ENCODE measurements around the gene FARS2.

The FARS2 gene

GRCh38 chr6:5566718-5567117 is 305.4 kb downstream of the FARS2 start:
- H3K4me3 ChIP-seq (ENCODE audit: low read depth, low read length) = no peak overlapping the region
- no peak for DNase-seq (ENCODE audit: low read depth)
- TF ChIP-seq POLR2A (IDR thresholded peaks at IDR 0.05; ENCODE audit: extremely low read depth, insufficient read length) = no peak
- TF ChIP-seq MAX (IDR thresholded peaks at IDR 0.05; ENCODE audit: low read depth, low read length) = no peak
- TF ChIP-seq CTCF (IDR thresholded peaks at IDR 0.05; ENCODE audit: low read depth, low read length) = no peak
- TF ChIP-seq MYC (IDR thresholded peaks at IDR 0.05; ENCODE audit: low read depth, low read length) = no peak

GRCh38 chr6:5567352-5567751 is 306.0 kb downstream of the FARS2 start:
- TF ChIP-seq MAX (IDR thresholded peaks at IDR 0.05; ENCODE audit: low read depth, low read length) = no peak
- no peak for TF ChIP-seq CTCF (IDR thresholded peaks at IDR 0.05; ENCODE audit: low read depth, low read length)
- TF ChIP-seq MYC (IDR thresholded peaks at IDR 0.05; ENCODE audit: low read depth, low read length) = no peak
- no peak for TF ChIP-seq POLR2A (IDR thresholded peaks at IDR 0.05; ENCODE audit: extremely low read depth, insufficient read length)
- DNase-seq (ENCODE audit: low read depth) = no peak
- no peak overlapping the region for H3K4me3 ChIP-seq (ENCODE audit: low read depth, low read length)

GRCh38 chr6:5567890-5568289 is 306.6 kb downstream of the FARS2 start:
- H3K4me3 ChIP-seq (ENCODE audit: low read depth, low read length) = no peak overlapping the region
- DNase-seq (ENCODE audit: low read depth) = no peak
- TF ChIP-seq CTCF (IDR thresholded peaks at IDR 0.05; ENCODE audit: low read depth, low read length) = no peak
- TF ChIP-seq POLR2A (IDR thresholded peaks at IDR 0.05; ENCODE audit: extremely low read depth, insufficient read length) = no peak
- no peak for TF ChIP-seq MYC (IDR thresholded peaks at IDR 0.05; ENCODE audit: low read depth, low read length)
- no peak for TF ChIP-seq MAX (IDR thresholded peaks at IDR 0.05; ENCODE audit: low read depth, low read length)

- H3K4me3 ChIP-seq (ENCODE audit: low read depth, low read length) = no peak overlapping the region
- no peak for DNase-seq (ENCODE audit: low read depth)
- TF ChIP-seq MYC (IDR thresholded peaks at IDR 0.05; ENCODE audit: low read depth, low read length) (no peak), MAX (IDR thresholded peaks at IDR 0.05; ENCODE audit: low read depth, low read length) (no peak), POLR2A (IDR thresholded peaks at IDR 0.05; ENCODE audit: extremely low read depth, insufficient read length) (no peak), CTCF (IDR thresholded peaks at IDR 0.05; ENCODE audit: low read depth, low read length) (no peak)
Observed at GRCh38 chr6:5569491-5569890, 308.2 kb downstream of the FARS2 start.

GRCh38 chr6:5570641-5571040 is 309.3 kb downstream of the FARS2 start:
- H3K4me3 ChIP-seq (ENCODE audit: low read depth, low read length) = no peak overlapping the region
- TF ChIP-seq POLR2A (IDR thresholded peaks at IDR 0.05; ENCODE audit: extremely low read depth, insufficient read length) (no peak), MAX (IDR thresholded peaks at IDR 0.05; ENCODE audit: low read depth, low read length) (no peak)
- DNase-seq (ENCODE audit: low read depth) = no peak

GRCh38 chr6:5580736-5581581 is 319.6 kb downstream of the FARS2 start:
- TF ChIP-seq MYC (IDR thresholded peaks at IDR 0.05; ENCODE audit: low read depth, low read length) (no peak), CTCF (IDR thresholded peaks at IDR 0.05; ENCODE audit: low read depth, low read length) (no peak), POLR2A (IDR thresholded peaks at IDR 0.05; ENCODE audit: extremely low read depth, insufficient read length) (no peak), MAX (IDR thresholded peaks at IDR 0.05; ENCODE audit: low read depth, low read length) (no peak)
- no peak for DNase-seq (ENCODE audit: low read depth)
- H3K4me3 ChIP-seq (ENCODE audit: low read depth, low read length) = no peak overlapping the region

All from NB4 (cell line).